PC-9 (cell line): ENCODE results near the gene C3orf52.

Experiments used
- EZH2 ChIP-seq: fragments of 200-600 bp; sonication (generic); IDR thresholded peaks from 2 replicates; pipeline ENCODE4 v1.8.0; 2017; ENCODE audit warnings: antibody characterized with exemption, low read depth
- TF ChIP-seq, protein P1 (sequence below): fragments of 200-600 bp; sonication (generic); conservative IDR thresholded peaks from 2 replicates; pipeline ENCODE4 v1.6.1; 2017; ENCODE audit warnings: mixed run types, antibody characterized with exemption, mild to moderate bottlenecking, moderate library complexity

DNA sequence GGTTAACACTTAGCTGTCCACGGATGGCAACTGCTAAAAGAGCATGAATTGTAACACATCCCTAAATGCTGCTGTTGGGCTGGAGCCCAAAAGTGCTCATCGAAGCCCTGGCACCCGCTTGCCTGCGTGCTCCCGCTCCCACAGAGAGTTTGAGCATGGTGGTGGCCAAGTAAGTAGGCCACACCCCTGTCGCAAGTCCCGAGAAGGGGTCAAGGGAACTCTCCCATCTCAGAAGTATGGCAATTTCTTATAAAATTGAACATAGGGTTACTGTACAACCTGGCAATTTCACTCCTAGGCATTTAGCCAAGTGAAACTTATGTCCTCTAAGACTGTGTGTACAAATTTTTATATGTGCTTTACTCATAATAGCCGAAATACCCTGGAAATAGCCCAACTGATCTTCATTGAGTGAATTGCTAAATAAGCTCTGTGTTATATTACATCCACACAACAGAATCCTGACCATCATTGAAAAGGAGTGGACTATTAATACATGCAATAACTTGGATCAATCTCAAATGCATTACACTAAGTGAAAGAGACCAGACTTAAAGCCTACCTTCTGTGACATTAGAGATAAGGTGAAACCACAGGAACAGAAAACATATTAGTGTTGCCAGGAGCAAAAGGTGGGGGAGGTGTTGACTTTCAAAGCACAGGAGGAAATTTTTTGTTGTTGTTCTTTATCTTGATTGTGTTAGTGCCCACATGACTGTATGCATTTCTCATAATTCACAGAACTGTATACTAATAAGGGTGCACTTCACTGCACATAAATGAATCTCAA, 48.3 kb downstream of the C3orf52 start:
- TF ChIP-seq, protein P1, sequence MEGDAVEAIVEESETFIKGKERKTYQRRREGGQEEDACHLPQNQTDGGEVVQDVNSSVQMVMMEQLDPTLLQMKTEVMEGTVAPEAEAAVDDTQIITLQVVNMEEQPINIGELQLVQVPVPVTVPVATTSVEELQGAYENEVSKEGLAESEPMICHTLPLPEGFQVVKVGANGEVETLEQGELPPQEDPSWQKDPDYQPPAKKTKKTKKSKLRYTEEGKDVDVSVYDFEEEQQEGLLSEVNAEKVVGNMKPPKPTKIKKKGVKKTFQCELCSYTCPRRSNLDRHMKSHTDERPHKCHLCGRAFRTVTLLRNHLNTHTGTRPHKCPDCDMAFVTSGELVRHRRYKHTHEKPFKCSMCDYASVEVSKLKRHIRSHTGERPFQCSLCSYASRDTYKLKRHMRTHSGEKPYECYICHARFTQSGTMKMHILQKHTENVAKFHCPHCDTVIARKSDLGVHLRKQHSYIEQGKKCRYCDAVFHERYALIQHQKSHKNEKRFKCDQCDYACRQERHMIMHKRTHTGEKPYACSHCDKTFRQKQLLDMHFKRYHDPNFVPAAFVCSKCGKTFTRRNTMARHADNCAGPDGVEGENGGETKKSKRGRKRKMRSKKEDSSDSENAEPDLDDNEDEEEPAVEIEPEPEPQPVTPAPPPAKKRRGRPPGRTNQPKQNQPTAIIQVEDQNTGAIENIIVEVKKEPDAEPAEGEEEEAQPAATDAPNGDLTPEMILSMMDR = no peak
- no peak for TF ChIP-seq EZH2
